ENCODE data around the gene KTI12.

KTI12 gene

GRCh38 chr1:52070704-52071103 is 37.1 kb upstream of the KTI12 start:
- Histone ChIP-seq H4K91ac (ENCODE audit: low read depth, low read length, poor library complexity) (no peak overlapping the region), H3K27ac (replicated peaks; ENCODE audit: low read length) (no peak overlapping the region), H3K79me1 (ENCODE audit: low read depth, low read length) (peaks cover 1% of the 10 kb centered on the region), H3K4me2 (ENCODE audit: insufficient read depth, low read length, poor library complexity, severe bottlenecking) (no peak overlapping the region), H2BK15ac (ENCODE audit: low read length) (no peak overlapping the region), H3K36me3 (replicated peaks in 1 of 2; ENCODE audit: control insufficient read depth in 2 of 2, insufficient read depth in 2 of 2, low read length in 2 of 2) (peaks cover 1 to 86% of the 10 kb centered on the region in 2 donors), H2AK5ac (ENCODE audit: low read depth, low read length) (no peak overlapping the region), H2AFZ (ENCODE audit: low read length) (no peak overlapping the region), H3K18ac (ENCODE audit: low read length) (no peak overlapping the region), H3K14ac (ENCODE audit: low read length) (no peak overlapping the region), H4K8ac (ENCODE audit: low read depth, low read length) (no peak overlapping the region), H2BK5ac (ENCODE audit: low read length) (no peak overlapping the region), H2BK120ac (ENCODE audit: low read depth, low read length) (no peak overlapping the region), H3K27me3 (ENCODE audit: control insufficient read depth in 3 of 3, insufficient read depth in 3 of 3, low read depth in 1 of 3, low read length in 3 of 3) (no peaks in the 10 kb centered on the region), H2BK12ac (ENCODE audit: low read length) (no peak overlapping the region), H3K9me3 (replicated peaks in 1 of 2; ENCODE audit: control insufficient read depth in 2 of 2, insufficient read depth in 1 of 2, low read depth in 1 of 2, low read length in 2 of 2) (no peaks in the 10 kb centered on the region), H3K9ac (ENCODE audit: low read depth, low read length, poor library complexity) (no peak overlapping the region), H3K4me1 (ENCODE audit: control insufficient read depth in 2 of 2, insufficient read depth in 1 of 2, low read depth in 1 of 2, low read length in 2 of 2) (no peaks in the 10 kb centered on the region), H3K4ac (ENCODE audit: low read length) (no peak overlapping the region), H3K23ac (ENCODE audit: low read depth, low read length, poor library complexity) (no peak overlapping the region), H3K4me3 (ENCODE audit: low read length in 2 of 2) (no peak overlapping the region)
- no peak for DNase-seq (ENCODE audit: low spot score)
- WGBS, 2 donors (ENCODE audit: extremely low coverage in 2 of 2, insufficient read length in 2 of 2, insufficient replicate concordance in 1 of 2), result no CpG with 5 or more reads among the region's 4 CpGs

GRCh38 chr1:52063192-52063591 is 29.6 kb upstream of the KTI12 start:
- peaks cover 0 to 2% of the 10 kb centered on the region in 2 donors for H3K4me1 ChIP-seq (ENCODE audit: control insufficient read depth in 2 of 2, insufficient read depth in 1 of 2, low read depth in 1 of 2, low read length in 2 of 2)
- no peak overlapping the region for H3K9ac ChIP-seq (ENCODE audit: low read depth, low read length, poor library complexity)
- DNase-seq (ENCODE audit: low spot score), result no peak
- no peak overlapping the region for H3K4me2 ChIP-seq (ENCODE audit: insufficient read depth, low read length, poor library complexity, severe bottlenecking)
- H2BK15ac ChIP-seq (ENCODE audit: low read length), result no peak overlapping the region
- no peaks in the 10 kb centered on the region for H3K9me3 ChIP-seq (replicated peaks in 1 of 2; ENCODE audit: control insufficient read depth in 2 of 2, insufficient read depth in 1 of 2, low read depth in 1 of 2, low read length in 2 of 2)
- H2BK5ac ChIP-seq (ENCODE audit: low read length), result no peak overlapping the region
- no peak overlapping the region for H3K23ac ChIP-seq (ENCODE audit: low read depth, low read length, poor library complexity)
- H3K79me1 ChIP-seq (ENCODE audit: low read depth, low read length), result peaks cover 2% of the 10 kb centered on the region
- no peak overlapping the region for H2BK120ac ChIP-seq (ENCODE audit: low read depth, low read length)
- no peak overlapping the region for H4K8ac ChIP-seq (ENCODE audit: low read depth, low read length)
- peaks cover 15 to 94% of the 10 kb centered on the region in 2 donors for H3K36me3 ChIP-seq (replicated peaks in 1 of 2; ENCODE audit: control insufficient read depth in 2 of 2, insufficient read depth in 2 of 2, low read length in 2 of 2)
- H3K14ac ChIP-seq (ENCODE audit: low read length), result no peak overlapping the region
- H4K91ac ChIP-seq (ENCODE audit: low read depth, low read length, poor library complexity), result no peak overlapping the region
- no peaks in the 10 kb centered on the region for H3K27me3 ChIP-seq (ENCODE audit: control insufficient read depth in 3 of 3, insufficient read depth in 3 of 3, low read depth in 1 of 3, low read length in 3 of 3)
- no peak overlapping the region for H2BK12ac ChIP-seq (ENCODE audit: low read length)
- no peak overlapping the region for H2AFZ ChIP-seq (ENCODE audit: low read length)
- H3K4me3 ChIP-seq (ENCODE audit: low read length in 2 of 2), result no peak overlapping the region
- H3K27ac ChIP-seq (replicated peaks; ENCODE audit: low read length), result no peak overlapping the region
- H3K18ac ChIP-seq (ENCODE audit: low read length), result no peak overlapping the region
- H3K4ac ChIP-seq (ENCODE audit: low read length), result no peak overlapping the region
- H2AK5ac ChIP-seq (ENCODE audit: low read depth, low read length), result no peak overlapping the region
- no CpG with 5 or more reads among the region's 2 CpGs for WGBS, 2 donors (ENCODE audit: extremely low coverage in 2 of 2, insufficient read length in 2 of 2, insufficient replicate concordance in 1 of 2)

GRCh38 chr1:52060822-52061221 is 27.2 kb upstream of the KTI12 start:
- Histone ChIP-seq H3K79me1 (ENCODE audit: low read depth, low read length) (peaks cover 2% of the 10 kb centered on the region), H4K91ac (ENCODE audit: low read depth, low read length, poor library complexity) (no peak overlapping the region), H3K4me3 (ENCODE audit: low read length in 2 of 2) (no peak overlapping the region), H3K4me2 (ENCODE audit: insufficient read depth, low read length, poor library complexity, severe bottlenecking) (no peak overlapping the region), H2BK12ac (ENCODE audit: low read length) (no peak overlapping the region), H3K27ac (replicated peaks; ENCODE audit: low read length) (no peak overlapping the region), H3K4me1 (ENCODE audit: control insufficient read depth in 2 of 2, insufficient read depth in 1 of 2, low read depth in 1 of 2, low read length in 2 of 2) (peaks cover 3 to 9% of the 10 kb centered on the region in 2 donors), H3K9me3 (replicated peaks in 1 of 2; ENCODE audit: control insufficient read depth in 2 of 2, insufficient read depth in 1 of 2, low read depth in 1 of 2, low read length in 2 of 2) (no peaks in the 10 kb centered on the region), H3K18ac (ENCODE audit: low read length) (no peak overlapping the region), H3K9ac (ENCODE audit: low read depth, low read length, poor library complexity) (no peak overlapping the region), H3K27me3 (ENCODE audit: control insufficient read depth in 3 of 3, insufficient read depth in 3 of 3, low read depth in 1 of 3, low read length in 3 of 3) (no peaks in the 10 kb centered on the region), H3K14ac (ENCODE audit: low read length) (no peak overlapping the region), H3K23ac (ENCODE audit: low read depth, low read length, poor library complexity) (no peak overlapping the region), H2BK15ac (ENCODE audit: low read length) (no peak overlapping the region), H4K8ac (ENCODE audit: low read depth, low read length) (no peak overlapping the region), H2AFZ (ENCODE audit: low read length) (no peak overlapping the region), H3K36me3 (replicated peaks in 1 of 2; ENCODE audit: control insufficient read depth in 2 of 2, insufficient read depth in 2 of 2, low read length in 2 of 2) (peaks cover 15 to 78% of the 10 kb centered on the region in 2 donors), H2BK120ac (ENCODE audit: low read depth, low read length) (no peak overlapping the region), H2AK5ac (ENCODE audit: low read depth, low read length) (no peak overlapping the region), H2BK5ac (ENCODE audit: low read length) (no peak overlapping the region), H3K4ac (ENCODE audit: low read length) (no peak overlapping the region)
- no peak for DNase-seq (ENCODE audit: low spot score)
- WGBS, 2 donors (ENCODE audit: extremely low coverage in 2 of 2, insufficient read length in 2 of 2, insufficient replicate concordance in 1 of 2), result no CpG with 5 or more reads among the region's 4 CpGs

- H4K91ac ChIP-seq (ENCODE audit: low read depth, low read length, poor library complexity), result no peak overlapping the region
- H3K4ac ChIP-seq (ENCODE audit: low read length), result no peak overlapping the region
- H3K9ac ChIP-seq (ENCODE audit: low read depth, low read length, poor library complexity), result no peak overlapping the region
- H2BK5ac ChIP-seq (ENCODE audit: low read length), result no peak overlapping the region
- H4K8ac ChIP-seq (ENCODE audit: low read depth, low read length), result no peak overlapping the region
- DNase-seq (ENCODE audit: low spot score), result no peak
- H3K18ac ChIP-seq (ENCODE audit: low read length), result no peak overlapping the region
- no peak overlapping the region for H3K14ac ChIP-seq (ENCODE audit: low read length)
- H3K27me3 ChIP-seq (ENCODE audit: control insufficient read depth in 3 of 3, insufficient read depth in 3 of 3, low read depth in 1 of 3, low read length in 3 of 3), result no peaks in the 10 kb centered on the region
- no peak overlapping the region for H3K27ac ChIP-seq (replicated peaks; ENCODE audit: low read length)
- no peak overlapping the region for H2AK5ac ChIP-seq (ENCODE audit: low read depth, low read length)
- H2BK15ac ChIP-seq (ENCODE audit: low read length), result no peak overlapping the region
- no peak overlapping the region for H3K4me2 ChIP-seq (ENCODE audit: insufficient read depth, low read length, poor library complexity, severe bottlenecking)
- H3K36me3 ChIP-seq (replicated peaks in 1 of 2; ENCODE audit: control insufficient read depth in 2 of 2, insufficient read depth in 2 of 2, low read length in 2 of 2), result peaks cover 15 to 69% of the 10 kb centered on the region in 2 donors
- no CpG with 5 or more reads among the region's 1 CpG for WGBS, 2 donors (ENCODE audit: extremely low coverage in 2 of 2, insufficient read length in 2 of 2, insufficient replicate concordance in 1 of 2)
- H2BK120ac ChIP-seq (ENCODE audit: low read depth, low read length), result no peak overlapping the region
- no peaks in the 10 kb centered on the region for H3K9me3 ChIP-seq (replicated peaks in 1 of 2; ENCODE audit: control insufficient read depth in 2 of 2, insufficient read depth in 1 of 2, low read depth in 1 of 2, low read length in 2 of 2)
- H2BK12ac ChIP-seq (ENCODE audit: low read length), result no peak overlapping the region
- no peak overlapping the region for H2AFZ ChIP-seq (ENCODE audit: low read length)
- H3K4me3 ChIP-seq (ENCODE audit: low read length in 2 of 2), result no peak overlapping the region
- H3K4me1 ChIP-seq (ENCODE audit: control insufficient read depth in 2 of 2, insufficient read depth in 1 of 2, low read depth in 1 of 2, low read length in 2 of 2), result peaks cover 3 to 9% of the 10 kb centered on the region in 2 donors
- no peak overlapping the region for H3K23ac ChIP-seq (ENCODE audit: low read depth, low read length, poor library complexity)
- H3K79me1 ChIP-seq (ENCODE audit: low read depth, low read length), result peaks cover 2% of the 10 kb centered on the region
Measured at GRCh38 chr1:52059888-52060287, 26.3 kb upstream of the KTI12 start.
